IPS DF 4.7 (cell line): ENCODE measurements around the gene ATG2A.
"Not testable (repeated sequence)": the region's sequence is repeated elsewhere in the genome, so short reads cannot be mapped to it uniquely, and the experiment has no call there.

Experiments used
- DNase-seq: peaks from one replicate; pipeline ENCODE4 v3.0.0-alpha.2; 2013; ENCODE audit warnings: low spot score; ENCODE audit errors: extremely low read depth

ATG2A gene

DNA sequence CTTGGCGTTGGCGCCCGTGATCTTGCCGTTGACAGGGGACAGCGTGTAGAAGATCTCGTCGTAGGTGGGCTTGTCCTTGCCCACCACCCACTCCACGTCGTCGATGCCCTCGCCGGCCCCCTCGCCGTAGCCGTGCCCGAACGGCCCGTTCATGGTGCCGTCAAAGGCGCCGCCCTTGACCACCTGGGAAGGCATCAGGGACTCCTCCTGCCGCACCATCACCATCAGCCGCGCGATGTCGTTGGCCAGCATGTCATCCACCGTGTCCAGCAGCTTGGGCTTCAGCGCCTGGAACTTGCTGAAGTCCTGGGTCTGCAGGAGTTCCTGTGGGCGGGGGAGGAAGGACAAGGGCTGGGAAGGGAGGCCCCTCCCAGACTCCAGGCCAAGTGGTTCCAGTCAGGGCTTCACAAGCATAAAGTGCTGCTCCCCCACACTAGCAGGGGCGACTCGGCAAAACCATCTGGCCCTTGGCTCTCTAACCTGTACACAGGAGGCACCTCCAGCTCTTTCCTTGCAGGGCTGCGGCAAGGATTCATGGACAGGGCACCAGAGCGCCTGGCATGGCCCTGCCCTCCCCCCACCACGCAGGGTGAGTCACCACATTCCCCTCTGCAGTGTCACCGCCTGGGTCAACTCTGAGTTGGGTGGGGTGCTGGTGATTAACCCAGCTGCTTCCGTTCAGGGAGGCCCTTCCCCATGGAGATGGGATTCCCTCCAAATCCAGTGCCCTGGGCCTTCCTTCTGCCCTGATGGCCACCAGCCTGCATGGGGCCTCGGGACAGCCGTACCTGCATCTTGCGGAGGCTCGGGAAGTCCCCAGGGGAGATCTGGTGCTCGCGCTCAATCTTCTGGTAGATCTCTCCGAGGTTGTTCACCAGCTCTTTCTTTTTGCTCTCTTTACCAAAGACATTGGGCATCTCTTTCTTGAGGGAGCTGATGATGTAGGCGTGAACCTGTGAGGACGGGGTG is 62.2 kb downstream of the ATG2A start:
- no peak for DNase-seq

DNA sequence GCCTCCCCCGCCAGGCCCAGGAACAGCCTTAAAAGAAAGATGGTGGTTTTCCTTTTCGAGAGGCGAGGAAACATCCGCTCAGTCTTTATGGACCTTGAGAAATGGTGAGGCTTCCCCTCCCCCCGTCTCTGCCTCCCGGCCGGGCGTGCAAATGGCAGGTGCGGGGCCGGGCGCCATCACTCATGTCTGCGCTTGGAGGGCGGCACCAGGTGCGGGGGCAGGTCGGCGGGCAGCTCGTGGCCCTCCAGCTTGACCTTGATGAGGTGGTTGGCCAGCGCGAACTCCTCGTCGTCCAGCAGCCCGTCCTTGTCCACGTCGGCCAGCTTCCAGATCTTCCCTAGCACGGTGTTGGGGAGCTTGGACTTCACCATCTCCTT is 62.9 kb downstream of the ATG2A start:
- no peak for DNase-seq

DNA sequence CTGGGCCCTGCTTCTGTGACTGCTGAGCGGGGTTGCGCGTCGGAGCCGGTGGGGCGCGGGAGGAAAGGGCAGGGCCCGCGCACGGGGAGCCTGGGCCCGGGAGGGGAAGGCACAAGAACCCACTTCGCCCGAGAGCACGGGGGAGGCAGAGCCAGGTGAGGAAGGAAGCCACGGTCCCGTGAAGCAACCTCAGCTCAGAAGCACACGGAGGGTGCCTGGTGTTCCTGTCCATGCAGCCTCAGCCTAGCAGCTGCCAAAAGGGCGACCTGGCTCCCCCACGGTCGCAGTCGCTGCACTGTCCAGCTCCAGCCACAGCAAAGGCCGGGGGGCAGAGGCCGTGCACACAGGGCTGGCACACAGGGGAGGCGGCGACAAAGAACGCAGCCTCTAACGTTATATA is 63.3 kb downstream of the ATG2A start:
- no peak for DNase-seq

DNA sequence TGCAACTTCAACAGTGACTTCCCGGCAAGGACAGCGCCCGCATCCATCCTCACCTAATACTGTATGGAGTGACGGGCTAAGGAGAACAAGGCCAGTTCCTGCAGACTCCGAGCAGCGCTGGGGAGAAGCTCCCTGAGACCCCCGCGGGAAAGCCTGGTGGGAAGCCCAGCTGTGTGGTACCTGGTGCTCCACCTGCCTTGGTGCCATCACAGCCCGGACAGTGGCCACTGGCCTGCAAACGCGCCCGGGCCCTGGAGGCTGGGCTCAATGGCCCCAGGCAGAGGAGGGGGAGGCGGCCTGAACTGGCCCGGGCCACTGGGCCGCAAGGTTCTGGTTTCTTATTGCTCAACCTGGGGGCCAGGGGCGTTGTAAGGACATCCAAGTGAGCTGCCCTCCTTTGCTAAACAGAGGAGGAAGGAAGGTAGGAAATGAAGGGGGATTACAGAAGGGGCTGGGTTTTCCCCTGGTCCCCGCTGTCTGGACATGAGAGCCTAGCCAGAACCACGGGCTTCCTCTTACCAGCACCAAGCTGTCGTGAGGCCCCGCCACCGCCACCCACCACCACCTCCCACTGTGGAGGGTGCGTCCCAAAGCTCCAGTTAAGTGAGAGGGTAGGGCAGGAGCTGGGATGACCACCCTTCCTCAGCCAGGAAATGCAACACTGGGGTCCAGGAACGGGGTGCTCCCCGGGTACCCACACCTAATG is 64.1 kb downstream of the ATG2A start:
- DNase-seq: no peak

DNA sequence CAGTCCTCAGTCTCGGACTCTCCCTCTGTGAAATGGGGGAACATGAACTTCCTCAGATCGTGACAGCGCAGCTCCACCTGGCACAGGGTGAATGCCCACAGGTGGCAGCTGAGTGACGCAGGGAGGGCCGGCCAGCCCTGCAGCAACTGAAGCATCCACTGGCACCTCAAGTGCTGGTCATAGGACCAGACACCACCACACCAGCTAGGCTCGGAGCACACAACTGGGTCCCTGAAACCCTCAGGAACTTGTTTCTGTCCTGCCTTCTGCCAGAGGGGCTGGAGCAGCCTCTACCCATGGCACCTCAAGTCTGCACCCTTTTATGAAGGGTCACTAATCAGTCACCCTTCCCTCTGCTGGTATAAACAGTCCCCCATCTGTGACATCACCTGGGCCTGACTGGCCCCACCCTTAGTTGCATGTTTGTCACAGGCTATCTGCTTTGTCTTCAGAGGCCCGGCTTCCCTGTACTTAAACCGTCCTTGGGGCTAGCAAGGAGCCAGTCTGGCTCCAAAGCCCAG is 65.1 kb downstream of the ATG2A start:
- DNase-seq: no peak

DNA sequence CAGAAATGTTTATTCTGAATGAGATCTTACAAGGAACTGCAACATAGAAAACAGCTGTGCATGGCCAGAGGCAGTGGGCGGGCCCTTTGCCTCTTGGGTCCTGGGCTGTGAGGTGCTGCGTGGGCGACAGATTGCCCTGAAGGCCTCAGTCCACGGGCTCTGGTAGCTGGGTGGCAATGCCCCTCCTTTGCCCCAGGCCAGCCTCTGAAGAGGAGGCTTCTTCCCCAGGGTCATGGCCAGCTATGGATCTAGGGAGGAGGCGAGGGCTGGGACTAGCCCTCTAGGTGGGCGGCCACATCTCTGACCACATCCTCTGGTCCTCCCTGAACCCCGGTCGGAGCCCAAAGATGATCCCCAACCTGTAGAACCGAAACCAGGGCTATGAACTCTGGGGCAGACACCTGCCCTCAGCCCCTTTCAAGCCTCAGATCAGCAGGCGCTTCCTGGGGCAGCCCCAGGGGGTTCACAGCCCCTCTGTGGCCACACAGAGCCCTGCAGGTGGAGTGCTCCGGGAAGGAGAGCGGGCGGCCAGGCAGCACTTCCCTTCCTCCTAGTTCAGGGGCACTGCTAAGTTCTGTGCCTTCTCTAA is 65.9 kb downstream of the ATG2A start:
- no peak for DNase-seq

DNA sequence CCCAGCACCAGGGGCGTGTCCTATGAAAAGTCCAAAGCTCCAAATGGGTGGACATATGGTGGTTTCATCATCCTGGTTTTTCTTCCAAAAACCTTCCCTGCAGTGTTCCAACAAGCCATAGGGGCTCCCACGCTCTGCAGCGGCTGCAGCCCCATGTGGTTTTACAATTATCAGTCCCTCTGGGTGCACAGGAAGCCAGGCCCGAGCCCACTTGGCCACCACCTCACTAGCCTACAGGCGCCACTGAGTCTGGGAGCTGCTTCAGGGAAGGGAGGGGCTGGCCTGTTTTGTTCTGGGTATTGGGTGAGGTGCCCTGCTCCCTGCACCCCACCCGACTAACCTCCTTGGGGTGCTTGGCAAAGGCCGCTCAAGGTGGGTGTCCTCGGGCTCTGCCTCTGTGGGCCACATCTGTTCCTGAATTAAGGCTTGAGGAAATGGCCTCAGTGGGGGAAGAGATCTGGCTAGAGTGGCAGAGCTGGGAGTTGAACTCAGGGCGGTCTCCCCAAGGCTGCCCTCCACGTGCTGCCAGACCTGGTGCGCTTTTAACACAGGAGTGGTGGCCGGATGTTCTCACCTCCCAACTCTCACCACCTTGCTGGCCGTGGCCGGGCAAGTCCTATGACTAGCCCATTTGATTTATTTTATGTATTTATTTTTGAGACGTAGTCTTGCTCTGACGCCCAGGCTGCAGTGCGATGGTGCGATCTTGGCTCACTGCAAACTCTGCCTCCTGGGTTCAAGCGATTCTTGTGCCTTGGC is 67.2 kb downstream of the ATG2A start:
- no peak for DNase-seq

DNA sequence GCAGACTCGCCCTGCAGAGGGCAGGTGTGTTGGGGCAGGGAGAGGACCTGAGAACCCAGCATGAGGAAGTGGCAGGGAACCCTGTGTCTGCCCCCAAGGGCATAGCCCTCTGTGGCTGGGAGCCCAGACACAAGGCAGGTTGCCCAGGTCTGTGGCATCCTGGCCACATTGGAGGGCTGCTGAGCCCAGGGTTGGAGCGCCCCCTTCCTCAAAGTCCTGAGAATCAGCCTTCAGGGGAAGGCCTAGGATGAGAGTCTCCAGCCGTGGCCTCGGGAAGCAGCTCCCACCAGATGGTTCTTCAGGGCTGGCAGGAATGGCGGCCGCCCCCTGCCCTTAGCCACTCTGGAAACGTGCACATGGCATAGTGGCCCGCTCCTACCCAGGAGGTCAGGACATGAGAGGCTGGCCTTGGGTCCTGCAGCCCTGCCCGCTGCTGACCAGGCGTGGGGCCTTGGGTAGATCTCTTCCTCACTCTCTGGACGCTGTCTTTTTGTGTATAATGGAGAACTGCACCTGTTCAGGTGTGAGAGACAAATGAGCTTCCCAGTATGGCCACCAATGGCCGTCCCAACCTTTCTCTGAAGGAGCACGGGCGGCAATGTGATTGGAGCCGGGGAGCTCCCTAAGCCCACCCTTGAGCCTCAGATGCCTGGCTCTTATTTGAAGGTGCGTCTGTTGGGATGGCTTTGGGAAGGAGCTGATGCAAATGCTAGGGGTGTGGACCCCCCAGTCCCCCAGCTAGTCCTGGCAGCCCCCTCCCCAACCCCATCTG is 68.0 kb downstream of the ATG2A start:
- DNase-seq: no peak

DNA sequence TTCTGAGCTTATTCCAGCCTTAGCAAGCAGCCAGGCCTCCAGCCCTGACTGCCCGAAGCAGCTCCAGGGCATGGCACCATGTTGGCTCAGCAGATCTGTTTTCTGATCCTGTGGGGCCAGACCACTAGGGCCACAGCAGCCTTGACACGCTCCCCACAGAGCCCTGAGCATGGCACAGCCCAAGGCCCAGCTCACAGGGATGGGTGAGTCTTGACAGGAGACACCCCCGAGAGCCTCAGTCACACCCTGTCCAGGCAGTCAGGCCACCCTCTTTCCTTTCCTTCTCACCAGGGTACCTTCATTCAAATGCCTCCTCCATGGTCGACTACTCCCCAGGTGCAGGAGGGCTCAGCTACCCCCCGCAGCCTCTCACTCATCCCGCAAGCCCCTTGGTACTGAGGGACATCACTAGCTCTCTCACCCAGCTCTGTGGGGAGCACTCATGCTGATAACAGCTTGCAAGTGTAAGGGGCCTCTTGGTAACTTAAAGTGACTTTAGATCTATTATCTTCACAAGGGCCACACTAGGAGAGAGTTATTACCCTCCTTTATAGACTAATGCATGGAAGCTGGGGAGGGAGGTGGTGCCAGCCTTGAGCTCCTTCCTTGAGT is 68.7 kb downstream of the ATG2A start:
- no peak for DNase-seq

DNA sequence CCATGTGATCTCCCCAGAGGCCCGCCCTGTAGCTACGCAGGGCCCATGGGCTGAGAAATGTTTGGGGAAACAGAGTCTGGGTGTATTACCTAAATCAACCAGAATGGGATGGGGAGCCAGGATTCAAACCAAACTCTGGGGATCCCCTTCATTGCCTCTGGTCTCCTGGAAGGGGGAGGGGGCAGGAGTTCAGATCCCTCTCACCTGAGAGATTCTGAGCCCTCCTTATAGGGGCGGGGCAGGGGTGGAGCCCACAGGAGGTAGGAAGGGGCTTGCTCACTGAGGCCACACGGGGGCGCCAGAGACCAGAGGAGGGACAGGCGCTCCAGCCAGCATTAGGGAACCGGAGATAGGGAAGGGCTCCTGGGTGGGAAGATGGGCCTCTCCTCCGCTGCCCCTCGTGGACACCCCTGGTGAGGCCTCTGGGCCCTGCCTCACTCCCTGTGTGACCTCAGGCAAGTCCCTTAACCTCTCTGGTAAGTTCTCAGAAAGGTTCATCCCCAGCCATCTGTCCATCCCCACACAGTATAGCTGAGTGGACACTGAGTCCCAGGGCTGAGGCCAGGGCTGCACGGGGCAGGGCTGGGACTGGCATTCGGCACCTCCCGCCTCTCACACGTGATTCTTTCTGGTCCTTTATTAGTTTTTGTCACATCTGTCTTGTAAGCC is 69.9 kb downstream of the ATG2A start:
- DNase-seq: peak; percentile 71

DNA sequence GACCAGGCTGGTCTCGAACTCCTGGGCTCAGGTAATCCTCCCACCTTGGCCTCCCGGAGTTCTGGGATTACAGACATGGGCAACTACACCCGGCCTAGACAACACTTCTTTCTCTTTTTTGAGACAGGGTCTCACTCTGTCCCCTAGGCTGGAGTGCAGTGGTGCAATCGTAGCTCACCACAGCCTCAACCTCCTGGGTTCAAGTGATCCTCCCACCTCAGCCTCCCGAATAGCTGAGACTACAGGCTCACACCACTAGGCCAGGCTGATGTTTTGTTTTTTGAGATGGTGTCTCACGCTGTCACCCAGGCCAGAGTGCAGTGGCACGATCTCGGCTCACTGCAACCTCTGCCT is 71.3 kb downstream of the ATG2A start:
- DNase-seq: not testable (repeated sequence)

DNA sequence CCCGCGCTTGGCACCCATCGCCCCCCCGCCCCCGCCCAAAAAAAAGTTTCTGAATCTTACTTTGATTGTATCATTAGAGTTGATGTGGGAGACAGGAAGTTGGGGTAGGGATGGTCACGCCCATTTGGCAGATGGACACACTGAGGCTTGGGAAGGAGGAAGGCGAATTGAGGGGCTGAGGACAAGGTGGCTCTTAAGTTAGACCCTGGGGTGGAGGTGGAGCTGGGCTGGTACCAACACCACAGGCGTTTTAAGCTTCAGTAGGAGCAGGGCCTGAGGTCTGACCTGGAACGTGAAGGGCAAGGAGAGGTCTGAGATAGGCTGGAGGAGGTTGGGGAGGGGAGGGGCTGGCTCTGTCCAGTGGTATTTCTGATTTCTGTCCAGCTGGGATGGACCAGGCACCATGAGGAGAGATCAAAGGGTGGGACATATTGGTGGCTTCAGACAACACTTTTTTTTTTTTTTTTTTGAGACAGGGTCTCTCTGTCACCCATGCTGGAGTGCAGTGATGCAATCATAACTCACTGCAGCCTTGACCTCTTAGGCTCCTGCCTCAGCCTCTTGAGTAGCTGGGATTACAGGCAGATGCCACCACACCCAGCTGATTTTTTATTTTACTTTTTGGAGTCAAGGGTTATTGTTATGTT is 71.8 kb downstream of the ATG2A start:
- no peak for DNase-seq
